ENCODE measurements around the gene SVEP1.

The SVEP1 gene

GRCh38 chr9:110479481-110479880, 100.1 kb downstream of the SVEP1 start:
- H3K9me3 ChIP-seq (ENCODE audit: control insufficient read depth, insufficient read depth, low read depth, low read length), result no peaks in the 10 kb centered on the region
- H3K27ac ChIP-seq (ENCODE audit: extremely low read depth, low read depth, low read length), result no peak overlapping the region
- no peak overlapping the region for H3K4me3 ChIP-seq (ENCODE audit: low read depth, low read length)
- POLR2A ChIA-PET, result no interaction called here
- CTCF ChIA-PET, result no interaction called here
- TF ChIP-seq ZXDB (tag by site-specific recombination; IDR thresholded peaks at IDR 0.05), result no peak
- TF ChIP-seq ZNF549 (tag by site-specific recombination; IDR thresholded peaks at IDR 0.05), result no peak
- TF ChIP-seq ZSCAN16 (tag by site-specific recombination; IDR thresholded peaks at IDR 0.05), result no peak
- no peak for TF ChIP-seq ZNF624 (tag by site-specific recombination; IDR thresholded peaks at IDR 0.05)
- TF ChIP-seq ZNF626 (tag by site-specific recombination; IDR thresholded peaks at IDR 0.05), result no peak
- TF ChIP-seq MEIS1 (CRISPR knock-in tag; IDR thresholded peaks at IDR 0.05; ENCODE audit: borderline replicate concordance), result no peak
- TF ChIP-seq ZNF560 (tag by site-specific recombination; IDR thresholded peaks at IDR 0.05; ENCODE audit: borderline replicate concordance), result no peak
- TF ChIP-seq ZNF311 (tag by site-specific recombination; IDR thresholded peaks at IDR 0.05; ENCODE audit: borderline replicate concordance), result no peak
- no peaks in the 10 kb centered on the region for H3K4me1 ChIP-seq (ENCODE audit: control insufficient read depth, insufficient read depth, low read length)
- H3K36me3 ChIP-seq (ENCODE audit: control insufficient read depth in 2 of 2, insufficient read depth in 1 of 2, low read length in 2 of 2), result no peaks in the 10 kb centered on the region

GRCh38 chr9:110476251-110476650, 103.3 kb downstream of the SVEP1 start:
- Histone ChIP-seq H3K9me3 (ENCODE audit: control insufficient read depth, insufficient read depth, low read depth, low read length) (no peaks in the 10 kb centered on the region), H3K4me3 (ENCODE audit: low read depth, low read length) (no peak overlapping the region), H3K27ac (ENCODE audit: extremely low read depth, low read depth, low read length) (no peak overlapping the region), H3K36me3 (ENCODE audit: control insufficient read depth in 2 of 2, insufficient read depth in 1 of 2, low read length in 2 of 2) (no peaks in the 10 kb centered on the region), H3K4me1 (ENCODE audit: control insufficient read depth, insufficient read depth, low read length) (no peaks in the 10 kb centered on the region)
- no peak for TF ChIP-seq KLF16 (tag by site-specific recombination; IDR thresholded peaks at IDR 0.05)
- TF ChIP-seq ZNF174 (tag by site-specific recombination; IDR thresholded peaks at IDR 0.05), result no peak
- TF ChIP-seq GLI2 (tag by site-specific recombination; IDR thresholded peaks at IDR 0.05; ENCODE audit: borderline replicate concordance, low read depth), result no peak
- no peak for TF ChIP-seq ZNF214 (tag by site-specific recombination; IDR thresholded peaks at IDR 0.05; ENCODE audit: borderline replicate concordance)
- TF ChIP-seq ZNF776 (tag by site-specific recombination; IDR thresholded peaks at IDR 0.05; ENCODE audit: borderline replicate concordance), result no peak
- TF ChIP-seq ZNF280D (tag by site-specific recombination; IDR thresholded peaks at IDR 0.05), result no peak
- TF ChIP-seq ZNF175 (tag by site-specific recombination; IDR thresholded peaks at IDR 0.05), result no peak
- TF ChIP-seq PRDM10 (tag by site-specific recombination; IDR thresholded peaks at IDR 0.05), result no peak
- no peak for TF ChIP-seq ZBTB11 (tag by site-specific recombination; conservative IDR thresholded peaks at IDR 0.05; ENCODE audit: low read depth)
- no peak for TF ChIP-seq ZNF148 (tag by site-specific recombination; IDR thresholded peaks at IDR 0.05; ENCODE audit: borderline replicate concordance)
- TF ChIP-seq ZNF660 (tag by site-specific recombination; IDR thresholded peaks at IDR 0.05), result no peak
- TF ChIP-seq PBX3 (CRISPR knock-in tag; IDR thresholded peaks at IDR 0.05), result no peak
- no peak for TF ChIP-seq ZNF624 (tag by site-specific recombination; IDR thresholded peaks at IDR 0.05)
- ChIA-PET POLR2A (no interaction called here), CTCF (interaction anchor here (0.6 kb wide), 1 partner anchor 910 kb away, joined by 4 read pairs; no protein-coding TSS in a partner anchor)
